Measurements from ENCODE around the gene CERK.

Gene CERK

DNA sequence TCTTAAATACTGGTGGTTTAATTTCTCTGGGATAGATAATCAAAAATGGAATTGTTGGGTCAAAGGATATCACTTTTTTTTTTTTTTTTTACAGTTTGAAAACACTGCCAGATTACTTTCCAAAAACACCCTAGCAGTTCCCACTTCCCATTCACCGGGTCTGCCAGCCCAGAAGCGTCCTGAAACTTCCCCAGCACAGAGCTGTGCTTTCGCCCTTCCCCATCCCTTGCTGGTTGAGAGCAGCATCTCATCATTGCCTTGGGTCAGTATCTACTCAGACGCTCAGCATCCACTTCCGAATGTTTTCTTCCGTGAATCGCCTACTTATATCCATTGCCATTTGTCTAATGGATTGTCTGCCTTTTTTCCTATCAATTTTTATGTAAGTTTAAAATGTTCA, 5.5 kb downstream of the CERK start:
- no peak for DNase-seq (ENCODE audit: low read depth in 3 of 3, low spot score in 1 of 3)

DNA sequence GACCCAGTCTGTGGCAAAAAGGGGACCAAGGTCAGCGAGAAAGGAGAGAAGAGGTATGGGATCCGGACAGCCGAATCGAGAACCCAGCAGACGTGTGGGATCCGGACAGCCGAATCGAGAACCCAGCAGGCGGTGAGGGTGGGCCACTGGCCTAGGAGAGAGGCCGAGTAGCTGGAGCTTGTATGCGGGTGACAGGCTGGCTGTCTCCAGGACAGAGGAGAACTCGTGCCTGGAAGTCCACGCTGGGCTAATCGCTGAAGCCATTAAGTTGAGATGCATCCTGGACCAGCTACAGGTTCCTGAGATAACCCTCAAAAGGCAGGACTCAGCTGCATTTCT, 6.0 kb downstream of the CERK start:
- DNase-seq (ENCODE audit: low read depth in 3 of 3, low spot score in 1 of 3) = no peak

DNA sequence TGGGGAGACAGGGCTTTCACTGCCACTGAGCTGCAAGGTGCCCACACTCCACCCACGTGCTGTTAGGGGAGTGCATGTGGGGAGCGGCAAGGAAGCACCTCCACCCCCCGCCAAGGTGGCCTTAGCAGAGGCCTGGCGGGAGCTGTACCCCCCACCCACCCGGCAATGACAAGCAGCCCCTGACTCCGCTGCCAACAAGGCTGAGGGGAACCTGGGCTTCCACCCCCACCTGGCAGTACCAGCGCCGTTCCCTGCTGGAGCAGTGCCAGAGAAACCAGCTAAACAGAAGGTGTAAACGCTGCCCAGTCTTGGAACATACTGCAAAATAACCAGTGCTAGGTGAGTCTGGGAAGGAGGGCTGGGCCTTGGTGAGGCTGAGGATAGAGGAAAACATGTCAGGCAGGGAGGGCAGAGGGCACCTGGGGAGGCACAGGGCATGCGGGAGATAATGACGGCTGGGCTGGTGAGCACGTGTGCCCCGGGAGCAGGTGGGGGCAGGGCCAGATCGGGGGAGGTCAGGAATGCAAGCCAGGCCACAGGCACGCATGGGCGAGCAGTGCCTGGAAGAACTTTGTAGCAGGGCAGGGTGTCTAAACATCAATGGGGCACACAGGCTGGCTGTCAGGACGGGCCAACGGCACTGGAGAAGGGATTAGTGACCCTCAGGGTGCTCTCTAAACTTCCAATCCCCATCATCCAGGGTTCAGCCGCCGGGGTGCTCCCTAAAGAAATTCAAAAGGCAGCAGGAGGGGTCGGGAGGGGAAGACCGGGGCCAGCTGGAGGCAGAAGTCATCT, 6.6 kb downstream of the CERK start:
- no peak for DNase-seq (ENCODE audit: low read depth in 3 of 3, low spot score in 1 of 3)

DNA sequence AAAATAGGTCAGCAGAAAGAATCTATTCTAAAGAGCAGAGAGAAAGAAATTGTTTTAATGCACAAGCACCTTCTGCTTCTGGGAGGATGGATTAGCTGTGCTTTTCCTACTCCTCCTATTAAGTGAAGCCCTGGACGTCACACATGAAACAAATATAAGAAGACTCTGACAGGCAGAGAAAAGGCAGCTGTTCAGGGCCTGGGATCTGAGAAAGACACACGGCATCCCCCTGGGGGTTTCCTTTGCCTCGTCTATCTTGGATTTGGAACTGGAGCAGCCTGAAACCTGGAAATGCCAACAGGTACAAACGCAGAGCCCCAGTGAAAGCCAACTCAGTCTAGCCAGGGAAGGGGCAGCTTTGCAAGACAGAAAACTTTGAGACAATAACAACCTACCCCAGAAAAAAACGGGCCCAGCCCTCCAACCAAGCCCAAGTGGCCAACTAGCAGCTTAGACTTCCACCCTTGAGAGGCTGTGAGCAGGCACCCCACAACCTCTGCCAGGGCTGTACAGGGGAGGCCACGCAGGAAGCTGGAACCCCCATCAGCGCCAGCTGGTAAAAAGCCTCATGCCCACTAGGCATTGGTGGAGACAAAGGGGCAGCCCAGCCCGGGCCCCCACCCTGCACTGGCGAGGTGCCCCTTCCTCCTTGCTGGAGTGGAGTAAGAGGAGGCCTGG, 7.3 kb downstream of the CERK start:
- no peak for DNase-seq (ENCODE audit: low read depth in 3 of 3, low spot score in 1 of 3)

DNA sequence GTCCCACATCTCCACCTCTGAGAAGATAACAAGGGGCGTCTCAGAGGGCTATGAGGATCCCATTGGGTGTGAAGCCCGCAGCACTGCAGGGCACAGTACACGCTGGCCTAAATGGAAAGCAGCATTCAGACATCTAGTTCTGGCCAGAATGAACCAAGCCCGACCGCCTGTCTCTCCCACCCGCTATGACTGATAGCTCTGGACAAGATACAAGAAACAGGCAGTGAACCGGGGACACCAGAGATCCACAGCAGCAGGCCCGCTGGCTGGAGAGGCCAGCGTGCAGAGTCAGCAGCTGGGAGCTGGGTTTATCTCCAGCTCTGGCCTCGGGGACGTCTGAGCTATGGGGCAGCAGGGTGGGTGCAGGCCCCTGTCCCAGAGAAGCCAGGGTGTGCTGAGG, 9.6 kb downstream of the CERK start:
- DNase-seq (ENCODE audit: low read depth in 3 of 3, low spot score in 1 of 3) = no peak

DNA sequence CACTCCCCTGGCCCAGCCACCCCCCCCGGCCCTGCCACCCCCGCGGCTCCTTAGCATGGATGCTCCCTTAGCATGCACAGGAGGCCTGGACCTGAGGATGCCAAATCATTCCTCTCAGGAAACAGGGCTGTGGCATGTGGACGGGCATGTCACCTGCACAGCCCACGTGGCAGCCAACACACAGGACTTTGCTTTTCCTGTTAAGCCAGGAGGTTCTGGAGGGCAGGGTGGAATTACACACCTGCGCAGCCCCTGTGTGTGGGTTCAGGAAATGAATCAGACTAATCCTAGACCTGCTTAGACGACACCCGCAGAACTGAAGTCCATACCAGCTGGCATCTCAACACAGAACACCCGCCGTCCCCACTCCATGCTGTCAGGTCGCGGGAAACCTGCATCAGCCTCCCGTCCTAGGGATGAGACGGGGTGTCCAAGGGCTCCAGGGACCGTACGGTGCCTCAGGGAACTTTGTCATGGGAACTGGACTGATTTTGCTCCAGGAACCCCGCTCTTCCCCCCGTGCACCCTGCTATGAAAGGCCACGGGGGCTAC, 10.2 kb downstream of the CERK start:
- DNase-seq (ENCODE audit: low read depth in 3 of 3, low spot score in 1 of 3) = no peak

DNA sequence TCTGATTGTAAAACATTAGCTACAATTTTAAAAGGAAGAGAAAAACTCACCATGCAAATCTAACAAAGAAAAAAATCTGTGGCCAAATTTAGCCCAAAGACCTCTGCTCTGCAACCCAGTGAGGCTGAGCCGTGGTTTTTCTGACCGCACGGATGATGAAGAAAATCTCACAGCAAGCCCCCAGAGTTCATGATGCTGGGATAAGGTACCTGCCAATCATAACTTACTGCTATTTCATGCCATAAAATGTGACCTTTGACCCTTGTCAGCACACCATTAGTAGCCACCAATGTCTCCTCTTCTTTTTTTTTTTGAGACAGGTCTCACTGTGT, 11.1 kb downstream of the CERK start:
- no peak for DNase-seq (ENCODE audit: low read depth in 3 of 3, low spot score in 1 of 3)

DNA sequence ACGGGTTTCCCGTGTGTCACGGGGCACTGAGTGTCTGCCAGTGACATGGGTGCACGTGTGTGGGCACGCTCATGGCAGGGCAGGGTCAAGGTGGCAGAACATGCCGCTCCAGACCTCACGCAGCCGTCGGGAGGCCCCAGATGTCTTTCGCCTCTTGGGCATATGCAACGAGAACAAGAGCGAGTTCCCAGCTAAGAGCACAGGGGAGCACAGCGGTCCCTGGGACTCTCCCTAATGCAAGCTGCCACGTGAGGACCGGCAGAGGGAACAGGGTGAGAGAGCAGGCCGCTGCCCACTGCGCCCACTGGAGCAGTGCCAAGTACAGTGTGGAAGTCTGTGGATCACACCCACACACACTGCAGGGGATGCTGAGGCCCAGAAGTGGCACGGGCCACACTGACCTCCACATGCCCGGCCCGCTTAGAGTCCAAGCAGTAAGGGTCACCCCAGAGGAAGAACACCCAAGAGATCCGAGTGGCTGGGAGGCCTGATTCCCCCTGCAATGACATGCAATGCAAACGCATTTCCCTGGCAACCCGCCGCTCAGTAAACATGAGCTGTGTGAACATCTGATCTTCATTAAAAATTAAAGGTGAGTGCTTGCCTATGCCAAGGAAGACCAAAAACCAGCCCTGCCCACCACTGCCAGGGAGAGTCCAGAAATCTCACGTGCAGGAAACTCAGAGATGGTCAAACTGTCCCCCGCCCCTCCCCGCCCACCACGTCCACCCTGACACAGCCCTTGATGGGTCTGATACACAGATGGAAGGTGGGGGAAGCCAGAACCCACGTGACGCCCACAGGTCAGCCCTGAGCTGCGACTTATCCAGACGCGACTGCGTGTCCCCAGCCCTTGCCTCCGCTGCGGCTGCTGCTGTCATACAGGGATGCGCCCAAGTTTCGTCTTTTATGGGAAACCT, 11.7 kb downstream of the CERK start:
- DNase-seq (ENCODE audit: low read depth in 3 of 3, low spot score in 1 of 3) = no peak

DNA sequence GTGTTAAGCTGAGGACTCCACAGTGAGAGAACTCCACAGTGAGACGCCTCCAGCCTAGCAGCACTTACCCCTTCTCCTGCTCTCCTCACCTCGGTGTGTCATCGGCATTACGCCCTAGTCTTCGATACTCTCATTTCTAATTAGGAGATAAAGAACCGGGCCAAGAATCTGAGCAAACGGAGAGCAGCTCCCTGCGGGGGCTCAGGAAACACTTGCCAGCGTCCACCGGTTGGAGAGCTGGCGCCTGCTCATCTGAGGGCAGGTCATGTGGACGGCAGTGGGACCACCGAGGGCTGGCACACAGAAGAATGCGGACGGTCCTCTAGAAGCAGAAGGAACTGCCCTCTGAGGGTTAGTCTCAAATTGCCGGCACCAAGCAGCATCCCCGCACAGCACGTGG, 13.0 kb downstream of the CERK start:
- DNase-seq (ENCODE audit: low read depth in 3 of 3, low spot score in 1 of 3) = no peak

DNA sequence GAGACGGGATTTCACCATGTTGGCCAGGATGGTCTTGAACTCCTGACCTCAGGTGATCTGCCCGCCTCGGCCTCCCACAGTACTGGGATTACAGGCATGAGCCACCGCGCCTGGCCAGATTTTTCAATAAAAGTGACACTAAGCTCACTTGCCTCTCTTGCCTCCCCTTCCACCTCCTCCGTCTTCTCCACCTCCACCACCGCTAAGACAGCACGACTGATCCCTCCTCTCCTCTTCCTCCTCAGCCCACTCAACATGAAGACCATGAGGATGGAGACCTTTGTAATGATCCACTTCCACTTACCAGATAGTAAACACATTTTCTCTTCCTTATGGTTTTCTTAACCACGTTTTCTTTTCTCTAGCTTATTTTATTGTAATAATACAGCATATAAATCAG, 14.2 kb downstream of the CERK start:
- DNase-seq (ENCODE audit: low read depth in 3 of 3, low spot score in 1 of 3) = no peak

DNA sequence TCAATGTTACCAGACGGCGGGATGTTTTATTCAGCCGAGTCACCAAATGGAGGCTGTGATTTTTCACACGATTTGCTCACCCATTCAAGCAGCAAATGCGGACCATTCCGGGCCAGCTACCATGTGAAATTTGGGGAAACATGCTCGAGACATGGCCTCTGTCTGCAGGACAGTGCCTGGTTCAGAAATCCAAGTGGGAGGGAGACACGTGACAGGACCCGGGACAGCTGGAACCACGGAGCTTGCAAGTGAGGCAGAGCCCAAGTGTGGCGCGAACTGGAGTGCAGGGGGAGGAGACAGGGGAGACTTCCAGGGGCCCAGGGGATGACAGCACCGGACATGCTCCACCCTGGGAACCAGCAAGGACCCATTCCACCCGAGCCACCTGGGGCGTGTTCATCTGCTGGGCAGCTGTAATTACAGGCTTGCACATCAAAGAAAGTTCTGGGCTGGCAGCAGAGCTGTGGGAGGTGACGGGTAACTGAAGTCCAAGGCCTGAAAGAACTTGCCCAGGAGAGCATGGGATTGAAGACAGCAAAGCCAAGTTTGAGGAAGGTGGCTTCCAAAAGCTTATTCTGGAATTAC, 16.5 kb downstream of the CERK start:
- no peak for DNase-seq (ENCODE audit: low read depth in 3 of 3, low spot score in 1 of 3)

DNA sequence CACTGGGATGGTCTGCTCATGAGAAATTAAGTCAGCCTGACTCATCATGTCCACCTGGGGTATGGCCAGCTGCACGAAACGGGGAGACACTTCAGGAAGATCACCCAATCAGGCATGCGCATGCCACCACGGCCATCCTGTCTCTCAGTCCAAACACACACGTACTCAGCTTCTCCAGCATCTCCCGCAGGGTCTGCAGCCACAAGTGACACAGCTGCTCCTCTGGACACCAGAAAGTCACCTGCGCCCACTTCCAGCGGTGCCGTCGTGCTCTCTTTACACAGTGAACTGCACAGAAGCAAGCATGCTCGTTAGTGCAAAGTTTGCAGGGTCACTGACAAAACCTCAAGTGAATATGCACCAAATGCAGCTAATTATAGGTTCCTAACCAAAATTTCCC, 18.1 kb downstream of the CERK start:
- no peak for DNase-seq (ENCODE audit: low read depth in 3 of 3, low spot score in 1 of 3)

DNA sequence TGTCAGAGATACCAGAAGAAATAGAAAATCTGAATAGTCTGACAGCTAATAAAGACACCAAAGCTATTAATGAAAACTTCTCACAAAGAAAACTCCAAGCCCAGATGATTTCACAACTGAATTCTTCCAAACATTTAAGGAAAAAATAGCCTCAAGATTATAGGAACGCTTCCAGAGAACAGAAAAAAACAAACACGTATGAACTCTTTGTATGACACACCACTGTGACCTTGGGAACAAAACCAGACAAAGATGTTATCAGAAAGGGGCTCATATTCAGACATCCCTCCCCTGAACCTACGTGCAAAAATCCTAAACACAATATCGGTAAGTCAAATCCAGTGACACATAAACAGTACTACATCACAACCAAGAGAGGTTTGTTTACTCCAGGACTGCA, 23.5 kb downstream of the CERK start:
- no peak for DNase-seq (ENCODE audit: low read depth in 3 of 3, low spot score in 1 of 3)

DNA sequence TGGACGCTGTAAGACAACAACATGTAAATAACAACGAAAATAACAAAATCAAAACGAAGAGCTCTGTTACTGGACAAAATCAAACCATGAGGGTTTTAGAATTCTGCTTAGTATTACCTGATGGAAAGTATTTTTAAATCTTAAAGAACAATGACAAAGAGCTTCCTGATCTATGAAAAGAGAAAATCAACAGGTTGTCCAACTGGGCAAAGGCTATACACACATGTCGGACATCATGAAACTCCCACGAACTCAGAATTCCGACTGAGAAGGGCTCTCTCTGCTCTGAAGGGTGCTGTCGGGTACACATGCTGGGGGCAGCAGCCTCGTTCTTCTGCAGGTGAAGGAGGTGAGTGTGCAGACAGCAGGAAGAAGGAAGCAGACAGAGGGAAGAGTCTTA, 25.8 kb downstream of the CERK start:
- DNase-seq (ENCODE audit: low read depth in 3 of 3, low spot score in 1 of 3) = no peak

DNA sequence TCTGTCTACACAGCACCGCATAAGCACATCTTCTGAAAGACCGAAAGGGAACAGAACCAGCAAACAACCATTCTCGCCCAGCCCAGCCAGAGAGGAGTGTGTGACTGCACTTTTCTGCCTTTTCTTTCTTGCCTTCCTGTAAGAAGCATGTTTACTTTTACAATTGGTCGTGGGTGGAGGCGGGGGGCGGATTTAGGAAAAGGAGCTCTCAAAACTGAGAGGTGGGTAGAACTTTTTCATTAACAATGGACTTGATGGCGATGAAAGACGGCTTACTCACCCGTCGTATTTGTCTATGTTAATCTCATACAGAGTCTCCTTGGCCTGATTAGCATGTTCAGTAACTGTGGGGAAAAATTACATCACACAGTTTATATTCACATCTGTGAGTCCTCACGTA, 27.2 kb downstream of the CERK start:
- no peak for DNase-seq (ENCODE audit: low read depth in 3 of 3, low spot score in 1 of 3)

DNA sequence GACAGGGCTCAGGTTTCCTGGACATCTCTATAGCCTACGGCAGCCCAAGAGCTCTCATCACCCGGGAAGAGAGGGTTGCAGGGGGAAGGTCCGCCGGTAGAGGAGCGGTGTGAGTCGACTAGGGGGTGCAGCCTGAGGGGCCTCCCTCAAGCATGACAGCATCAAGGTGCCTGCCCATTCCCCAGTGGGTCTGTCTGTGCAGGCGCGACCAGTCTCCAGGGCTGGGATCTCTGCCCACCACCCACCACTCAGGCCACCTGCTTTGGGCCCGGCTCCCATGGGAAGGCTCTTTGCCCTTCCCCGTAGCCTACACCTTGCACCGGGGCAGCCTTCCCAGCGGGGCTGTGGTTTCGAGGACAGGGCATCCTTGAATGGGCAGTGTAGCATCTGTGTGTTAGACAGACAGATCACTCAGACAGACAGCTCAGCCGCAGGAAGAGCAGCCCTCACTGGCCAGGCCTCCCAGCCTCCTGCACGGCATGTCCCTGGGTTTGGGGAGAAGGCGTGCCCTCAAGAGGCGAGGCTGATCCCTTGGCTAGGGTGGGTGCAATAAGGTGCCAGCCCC, 29.2 kb downstream of the CERK start:
- DNase-seq (ENCODE audit: low read depth in 3 of 3, low spot score in 1 of 3) = no peak

DNA sequence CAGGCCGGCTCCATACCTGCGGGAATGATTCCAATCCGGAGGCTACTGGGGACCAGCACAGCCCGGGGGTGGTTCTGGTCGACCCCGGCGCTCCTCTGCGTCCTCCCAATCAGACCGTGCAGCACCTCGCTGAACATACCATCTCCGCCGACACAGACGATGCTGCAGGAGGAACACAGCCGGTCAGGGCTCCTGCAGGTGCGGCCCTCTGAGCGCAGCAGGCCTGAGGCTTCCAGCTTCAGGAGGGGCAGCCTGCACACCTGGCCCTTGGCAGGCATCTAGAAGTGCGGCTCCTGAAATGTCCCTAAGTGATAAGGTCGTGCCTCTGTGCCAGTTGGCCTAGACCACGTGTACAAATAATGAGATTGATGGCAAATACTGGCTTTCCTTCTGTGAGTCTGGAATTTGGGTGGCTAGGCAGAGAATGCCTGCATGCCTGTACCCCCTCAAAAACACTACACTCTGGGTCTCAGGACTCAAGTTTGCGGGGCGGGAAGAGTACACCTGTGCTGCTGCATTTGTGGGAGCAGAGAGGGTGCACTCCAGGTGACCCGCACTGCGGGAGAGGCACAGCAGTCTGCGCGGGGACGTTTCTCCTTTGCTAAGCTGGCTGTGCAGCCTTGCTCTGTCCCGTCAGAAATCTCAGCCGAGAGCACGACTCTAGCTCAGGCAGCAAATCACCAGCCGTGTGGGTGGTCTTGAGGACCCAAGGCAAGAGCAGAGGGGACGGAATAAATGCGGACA, 30.1 kb downstream of the CERK start:
- no peak for DNase-seq (ENCODE audit: low read depth in 3 of 3, low spot score in 1 of 3)

DNA sequence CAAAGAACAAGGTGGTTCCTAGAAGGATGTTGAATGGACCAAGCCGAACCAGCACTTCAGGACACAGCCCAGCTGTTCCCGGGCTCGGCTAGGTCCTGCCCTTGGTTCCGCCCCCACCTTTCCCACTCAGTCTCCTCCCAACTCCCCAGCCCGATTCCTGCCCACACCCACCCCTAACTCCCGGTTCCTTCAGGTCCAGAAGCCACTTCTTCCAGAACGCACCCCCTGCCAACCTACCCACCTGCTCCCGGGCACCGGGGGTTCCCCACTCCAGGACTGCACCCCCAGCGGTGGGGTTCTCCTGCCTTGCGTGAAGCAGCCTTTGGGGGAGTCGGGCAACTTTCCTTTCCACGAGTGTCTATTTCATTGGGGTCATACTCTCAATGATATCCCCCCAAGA, 30.7 kb downstream of the CERK start:
- no peak for DNase-seq (ENCODE audit: low read depth in 3 of 3, low spot score in 1 of 3)

DNA sequence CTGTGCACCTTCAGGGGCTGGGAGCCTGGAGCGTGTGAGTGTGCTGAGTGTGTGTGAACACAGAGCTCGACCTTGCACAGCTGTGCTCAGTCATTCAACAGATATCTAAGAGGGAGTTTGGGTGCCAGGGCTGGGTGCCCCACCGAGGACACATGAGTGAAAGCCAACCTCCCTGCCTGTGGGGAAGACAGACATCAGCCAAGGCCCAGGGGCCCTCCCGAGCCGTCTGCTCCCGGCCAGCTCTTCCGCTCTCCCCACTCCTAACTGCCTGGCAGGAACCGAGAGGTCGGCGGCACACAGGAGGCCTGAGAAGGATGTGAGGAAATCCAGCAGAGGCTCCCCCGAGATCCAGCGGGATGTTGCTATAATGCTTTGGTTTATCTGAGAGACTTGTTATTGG, 32.0 kb downstream of the CERK start:
- no peak for DNase-seq (ENCODE audit: low read depth in 3 of 3, low spot score in 1 of 3)

DNA sequence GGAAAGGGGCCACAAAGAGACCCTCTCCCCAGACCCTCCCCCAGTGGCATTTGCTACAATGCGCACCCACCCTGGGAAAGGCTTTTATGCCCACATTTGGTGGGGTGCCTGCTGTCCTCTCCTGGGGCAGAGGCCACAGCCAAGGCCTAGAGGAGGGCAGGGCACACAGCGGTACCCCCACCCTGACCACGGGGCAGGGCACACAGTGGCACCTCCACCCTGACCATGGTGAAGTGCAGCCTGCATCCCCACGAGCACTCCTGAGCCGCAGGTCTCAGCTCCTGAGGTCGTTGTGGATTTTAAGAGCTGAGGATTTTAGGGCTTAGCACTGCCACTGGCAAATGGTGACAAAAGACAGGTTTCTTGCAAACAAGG, 34.1 kb downstream of the CERK start:
- no peak for DNase-seq (ENCODE audit: low read depth in 3 of 3, low spot score in 1 of 3)
